Measurements from ENCODE around the gene TMX1.

DNA sequence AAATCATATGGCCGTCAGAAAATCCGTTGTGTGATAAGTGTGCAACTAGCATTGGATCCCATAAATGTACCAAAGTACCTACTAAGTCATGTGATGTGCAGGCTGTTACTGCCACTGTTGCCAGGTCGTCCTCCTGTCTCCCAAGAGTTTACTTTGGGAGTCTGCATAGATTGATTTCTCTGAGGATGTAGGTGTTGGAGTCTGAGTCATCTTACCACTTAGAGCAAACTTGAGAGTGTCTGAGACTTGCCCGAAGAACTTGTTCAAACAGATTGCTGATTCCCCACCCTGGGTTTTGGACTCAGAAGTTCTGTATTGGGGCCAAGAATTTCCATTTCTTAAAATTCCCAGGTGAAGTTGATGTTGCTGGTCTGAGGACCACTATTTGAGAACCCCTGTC lies 11.4 kb downstream of the TMX1 start:
- TF ChIP-seq, protein P1, sequence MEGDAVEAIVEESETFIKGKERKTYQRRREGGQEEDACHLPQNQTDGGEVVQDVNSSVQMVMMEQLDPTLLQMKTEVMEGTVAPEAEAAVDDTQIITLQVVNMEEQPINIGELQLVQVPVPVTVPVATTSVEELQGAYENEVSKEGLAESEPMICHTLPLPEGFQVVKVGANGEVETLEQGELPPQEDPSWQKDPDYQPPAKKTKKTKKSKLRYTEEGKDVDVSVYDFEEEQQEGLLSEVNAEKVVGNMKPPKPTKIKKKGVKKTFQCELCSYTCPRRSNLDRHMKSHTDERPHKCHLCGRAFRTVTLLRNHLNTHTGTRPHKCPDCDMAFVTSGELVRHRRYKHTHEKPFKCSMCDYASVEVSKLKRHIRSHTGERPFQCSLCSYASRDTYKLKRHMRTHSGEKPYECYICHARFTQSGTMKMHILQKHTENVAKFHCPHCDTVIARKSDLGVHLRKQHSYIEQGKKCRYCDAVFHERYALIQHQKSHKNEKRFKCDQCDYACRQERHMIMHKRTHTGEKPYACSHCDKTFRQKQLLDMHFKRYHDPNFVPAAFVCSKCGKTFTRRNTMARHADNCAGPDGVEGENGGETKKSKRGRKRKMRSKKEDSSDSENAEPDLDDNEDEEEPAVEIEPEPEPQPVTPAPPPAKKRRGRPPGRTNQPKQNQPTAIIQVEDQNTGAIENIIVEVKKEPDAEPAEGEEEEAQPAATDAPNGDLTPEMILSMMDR (IDR thresholded peaks at IDR 0.05; ENCODE audit: insufficient read depth, low read length, poor library complexity, severe bottlenecking) = no peak
- TF ChIP-seq EZH2phosphoT487 (conservative IDR thresholded peaks at IDR 0.05; ENCODE audit: low read length) = no peak
